K562 (cell line): Measurements from ENCODE around the gene MMP17. TPM values are rescaled to one million over a fixed set of nuclear protein-coding genes. Genes with fewer than 3 reads are reported as not detected.

ENCODE experiments used
- C11orf30 ChIP-seq: fragments of 450-650 bp; IDR thresholded peaks from 2 replicates; pipeline ENCODE4 v1.6.1; 2016; ENCODE audit warnings: low read depth, mild to moderate bottlenecking
- CTBP1 ChIP-seq: fragments of 450-650 bp; IDR thresholded peaks from 2 replicates; pipeline ENCODE4 v1.6.1; 2016; ENCODE audit warnings: borderline replicate concordance
- DACH1 ChIP-seq: fragments of 450-650 bp; IDR thresholded peaks from 2 replicates; pipeline ENCODE4 v1.6.1; 2018; ENCODE audit not compliant: partially characterized antibody
- HDAC1 ChIP-seq, 2 experiments: fragments of 450-650 bp; IDR thresholded peaks; 2 replicates each; pipeline ENCODE4 v1.6.1; 2016 to 2017; ENCODE audit warnings: inconsistent platforms in 1 of 2, mild to moderate bottlenecking in 1 of 2, moderate library complexity in 1 of 2
- JUNB ChIP-seq: fragments of 450-650 bp; formaldehyde crosslinking; conservative IDR thresholded peaks from 2 replicates; pipeline ENCODE4 v1.4.0; 2020; ENCODE audit warnings: mild to moderate bottlenecking
- KDM1A ChIP-seq, 2 experiments: fragments of 450-650 bp; IDR thresholded peaks; 2 replicates each; pipeline ENCODE4 v1.6.1; 2016; ENCODE audit warnings: mild to moderate bottlenecking in 2 of 2
- PHB2 ChIP-seq: fragments of 450-650 bp; IDR thresholded peaks from 2 replicates; pipeline ENCODE4 v1.6.1; 2017; ENCODE audit warnings: low read depth
- RBM15 ChIP-seq: fragments of 200-400 bp; formaldehyde crosslinking; IDR thresholded peaks from 2 replicates; pipeline ENCODE4 v1.6.1; 2018; ENCODE audit warnings: mild to moderate bottlenecking, low read length, moderate library complexity; ENCODE audit not compliant: insufficient read depth
- RCOR1 ChIP-seq, 2 experiments: IDR thresholded peaks; 2 replicates each; pipeline ENCODE4 v1.6.1; 2012; ENCODE audit warnings: low read depth in 2 of 2, low read length in 2 of 2, borderline replicate concordance in 1 of 2, improper control_type of control experiment in 1 of 2
- TAF7 ChIP-seq: fragments of 450-650 bp; IDR thresholded peaks from 2 replicates; pipeline ENCODE4 v1.6.1; 2016; ENCODE audit warnings: missing genetic modification characterization, missing compliant biosample characterization
- TEAD2 ChIP-seq: fragments of 450-650 bp; IDR thresholded peaks from 2 replicates; pipeline ENCODE4 v1.6.1; 2016; ENCODE audit warnings: missing genetic modification characterization, control low read depth, missing compliant biosample characterization
- ZNF174 ChIP-seq: fragments of 250-450 bp; sonication (Bioruptor Pico); IDR thresholded peaks from 2 replicates; pipeline ENCODE4 v1.4.0; 2020; ENCODE audit warnings: mild to moderate bottlenecking
- ZNF253 ChIP-seq: fragments of 250-450 bp; sonication (Bioruptor Pico); conservative IDR thresholded peaks from 2 replicates; pipeline ENCODE4 v1.6.1; 2021; ENCODE audit warnings: mild to moderate bottlenecking
- ZNF311 ChIP-seq: fragments of 250-450 bp; sonication (Bioruptor Pico); IDR thresholded peaks from 2 replicates; pipeline ENCODE4 v1.4.0; 2020; ENCODE audit warnings: mild to moderate bottlenecking, moderate library complexity
- ZNF586 ChIP-seq: fragments of 450-650 bp; formaldehyde crosslinking; conservative IDR thresholded peaks from 2 replicates; pipeline ENCODE4 v1.4.0; 2020; ENCODE audit warnings: mild to moderate bottlenecking, moderate library complexity
- ZNF780A ChIP-seq: fragments of 250-450 bp; sonication (Bioruptor Pico); IDR thresholded peaks from 2 replicates; pipeline ENCODE4 v1.5.0; 2021; ENCODE audit warnings: mild to moderate bottlenecking
- polyA plus RNA-seq, 8 experiments: library from polyadenylated mRNA; depleted of rRNA in 4 of 8; stranded (reverse) in 5 of 8; unstranded in 3 of 8; fragments of >200 nt; fragmentation: Nextera tagmentation in 2 of 8; fragmentation: Illumina TruSeq in 1 of 8; extraction: Ambion mirVana in 2 of 8; extraction: Trizol in 1 of 8; gene quantifications; 2 replicates each; pipeline versions ENCODE4 v1.2.1 to v1.2.3, GENCODE V29; 2011 to 2014; ENCODE audit warnings: inconsistent platforms in 1 of 8, missing spikeins in 1 of 8
- total RNA-seq, 7 experiments: library from RNA; depleted of rRNA in 6 of 7; stranded (reverse); fragments of >200 nt in 6 of 7; fragmentation: Illumina TruSeq in 2 of 7; extraction: Trizol in 2 of 7; gene quantifications; 2 replicates each; pipeline versions ENCODE4 v1.2.1 to v1.2.3, GENCODE V29; 2011 to 2021; ENCODE audit warnings: low replicate concordance in 1 of 7
- TF ChIP-seq, protein P1 (sequence below): fragments of 250-450 bp; sonication (Bioruptor Pico); IDR thresholded peaks from 2 replicates; pipeline ENCODE4 v1.8.0; 2022; ENCODE audit warnings: inconsistent platforms, mild to moderate bottlenecking, moderate library complexity, borderline replicate concordance
- TF ChIP-seq, protein P2 (sequence below): fragments of 250-450 bp; sonication (Bioruptor Pico); IDR thresholded peaks from 2 replicates; pipeline ENCODE4 v1.5.0; 2021
- TF ChIP-seq, protein P3 (sequence below): IDR thresholded peaks from 2 replicates; pipeline ENCODE4 v1.6.1; 2011; ENCODE audit not compliant: insufficient read length; ENCODE audit errors: extremely low read depth
- TF ChIP-seq, protein P4 (sequence below): fragments of 450-650 bp; conservative IDR thresholded peaks from 2 replicates; pipeline ENCODE4 v1.6.1; 2016; ENCODE audit warnings: missing genetic modification characterization, low read depth, mild to moderate bottlenecking, control low read depth, missing compliant biosample characterization
- TF ChIP-seq, protein P5 (sequence below): conservative IDR thresholded peaks from 2 replicates; pipeline ENCODE4 v1.6.1; 2011; ENCODE audit warnings: low read depth, mild to moderate bottlenecking, low read length; ENCODE audit not compliant: control insufficient read depth

The MMP17 gene
- total and polyA plus RNA-seq, 9 of the 15 experiments (the other 6 are each of a cell fraction or from before 2014, with no cell fraction given): 1.1 to 21.2 (median 17.1) TPM; not detected in 2

DNA sequence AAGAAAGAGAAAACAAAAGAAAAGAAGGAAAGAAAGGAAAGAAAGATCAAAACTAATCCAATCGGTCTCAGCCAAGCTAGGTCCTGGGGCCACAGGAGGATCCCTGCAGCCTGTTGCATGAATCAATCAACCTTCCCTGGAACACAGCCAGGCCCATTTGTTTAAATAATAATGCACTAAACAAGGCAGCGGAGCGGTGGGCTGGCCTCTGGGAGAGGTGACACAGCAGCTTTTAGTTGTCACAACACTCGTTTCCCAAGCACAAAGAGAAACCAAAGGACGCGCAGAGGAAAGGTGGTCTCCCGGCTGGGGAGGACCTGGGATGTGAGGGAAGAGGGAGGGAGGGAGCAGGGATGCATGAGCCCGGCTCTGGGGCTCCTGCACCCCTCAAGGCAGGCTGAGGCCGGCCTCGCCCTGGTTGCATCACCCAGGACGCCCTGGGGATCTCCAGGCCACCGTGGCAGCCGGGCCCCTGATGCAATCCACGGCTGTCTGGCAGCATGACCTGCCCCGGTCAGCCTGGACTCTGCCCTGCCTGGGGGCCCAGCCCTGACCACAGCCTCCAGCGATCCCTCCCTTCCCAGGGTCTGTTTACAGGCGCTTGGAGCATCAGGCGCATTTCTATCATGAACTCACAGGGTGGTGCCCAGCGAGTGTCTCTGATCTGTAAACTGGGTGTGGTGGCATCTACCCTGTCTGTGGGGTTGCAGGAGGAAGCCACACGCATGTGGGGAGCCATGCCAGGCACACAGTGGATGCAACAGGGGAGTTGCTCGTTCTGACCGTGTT, 32.5 kb downstream of the MMP17 start (continued):
- TF ChIP-seq TAF7 (tag): peak; percentile 31
- peak; percentile 78 for TF ChIP-seq CTBP1
- TF ChIP-seq HDAC1 (IDR thresholded peaks at IDR 0.05): no peak
- TF ChIP-seq PHB2: no peak
- TF ChIP-seq, protein P1, sequence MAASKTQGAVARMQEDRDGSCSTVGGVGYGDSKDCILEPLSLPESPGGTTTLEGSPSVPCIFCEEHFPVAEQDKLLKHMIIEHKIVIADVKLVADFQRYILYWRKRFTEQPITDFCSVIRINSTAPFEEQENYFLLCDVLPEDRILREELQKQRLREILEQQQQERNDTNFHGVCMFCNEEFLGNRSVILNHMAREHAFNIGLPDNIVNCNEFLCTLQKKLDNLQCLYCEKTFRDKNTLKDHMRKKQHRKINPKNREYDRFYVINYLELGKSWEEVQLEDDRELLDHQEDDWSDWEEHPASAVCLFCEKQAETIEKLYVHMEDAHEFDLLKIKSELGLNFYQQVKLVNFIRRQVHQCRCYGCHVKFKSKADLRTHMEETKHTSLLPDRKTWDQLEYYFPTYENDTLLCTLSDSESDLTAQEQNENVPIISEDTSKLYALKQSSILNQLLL (CRISPR knock-in tag): no peak
- TF ChIP-seq, protein P2, sequence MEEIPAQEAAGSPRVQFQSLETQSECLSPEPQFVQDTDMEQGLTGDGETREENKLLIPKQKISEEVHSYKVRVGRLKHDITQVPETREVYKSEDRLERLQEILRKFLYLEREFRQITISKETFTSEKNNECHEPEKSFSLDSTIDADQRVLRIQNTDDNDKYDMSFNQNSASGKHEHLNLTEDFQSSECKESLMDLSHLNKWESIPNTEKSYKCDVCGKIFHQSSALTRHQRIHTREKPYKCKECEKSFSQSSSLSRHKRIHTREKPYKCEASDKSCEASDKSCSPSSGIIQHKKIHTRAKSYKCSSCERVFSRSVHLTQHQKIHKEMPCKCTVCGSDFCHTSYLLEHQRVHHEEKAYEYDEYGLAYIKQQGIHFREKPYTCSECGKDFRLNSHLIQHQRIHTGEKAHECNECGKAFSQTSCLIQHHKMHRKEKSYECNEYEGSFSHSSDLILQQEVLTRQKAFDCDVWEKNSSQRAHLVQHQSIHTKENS (CRISPR knock-in tag): no peak
- no peak for TF ChIP-seq ZNF174 (CRISPR knock-in tag)
- 0 out of 2 replicates have a peak, but pooled peaks have one; percentile 6 for TF ChIP-seq TEAD2 (tag)
- no peak for TF ChIP-seq KDM1A (IDR thresholded peaks at IDR 0.05)
- TF ChIP-seq ZNF311 (CRISPR knock-in tag): no peak
- TF ChIP-seq ZNF253 (CRISPR knock-in tag): no peak
- no peak for TF ChIP-seq ZNF780A (CRISPR knock-in tag)
- no peak for TF ChIP-seq ZNF586 (CRISPR knock-in tag)
- TF ChIP-seq DACH1: no peak
- no peak for TF ChIP-seq JUNB (CRISPR knock-in tag)
- TF ChIP-seq, protein P3, sequence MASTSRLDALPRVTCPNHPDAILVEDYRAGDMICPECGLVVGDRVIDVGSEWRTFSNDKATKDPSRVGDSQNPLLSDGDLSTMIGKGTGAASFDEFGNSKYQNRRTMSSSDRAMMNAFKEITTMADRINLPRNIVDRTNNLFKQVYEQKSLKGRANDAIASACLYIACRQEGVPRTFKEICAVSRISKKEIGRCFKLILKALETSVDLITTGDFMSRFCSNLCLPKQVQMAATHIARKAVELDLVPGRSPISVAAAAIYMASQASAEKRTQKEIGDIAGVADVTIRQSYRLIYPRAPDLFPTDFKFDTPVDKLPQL: no peak
- no peak for TF ChIP-seq RBM15
- peak in 1 of 2 experiments; percentile 23; a peak in 1 of 4 replicates for TF ChIP-seq RCOR1 (IDR thresholded peaks at IDR 0.05; ENCODE audit: borderline replicate concordance in 1 of 2, low read depth in 2 of 2, low read length in 2 of 2)
- TF ChIP-seq, protein P4, sequence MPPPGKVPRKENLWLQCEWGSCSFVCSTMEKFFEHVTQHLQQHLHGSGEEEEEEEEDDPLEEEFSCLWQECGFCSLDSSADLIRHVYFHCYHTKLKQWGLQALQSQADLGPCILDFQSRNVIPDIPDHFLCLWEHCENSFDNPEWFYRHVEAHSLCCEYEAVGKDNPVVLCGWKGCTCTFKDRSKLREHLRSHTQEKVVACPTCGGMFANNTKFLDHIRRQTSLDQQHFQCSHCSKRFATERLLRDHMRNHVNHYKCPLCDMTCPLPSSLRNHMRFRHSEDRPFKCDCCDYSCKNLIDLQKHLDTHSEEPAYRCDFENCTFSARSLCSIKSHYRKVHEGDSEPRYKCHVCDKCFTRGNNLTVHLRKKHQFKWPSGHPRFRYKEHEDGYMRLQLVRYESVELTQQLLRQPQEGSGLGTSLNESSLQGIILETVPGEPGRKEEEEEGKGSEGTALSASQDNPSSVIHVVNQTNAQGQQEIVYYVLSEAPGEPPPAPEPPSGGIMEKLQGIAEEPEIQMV (tag): no peak; the same call in 1 of the 2 replicates
- peak; percentile 96 for TF ChIP-seq C11orf30
- TF ChIP-seq, protein P5, sequence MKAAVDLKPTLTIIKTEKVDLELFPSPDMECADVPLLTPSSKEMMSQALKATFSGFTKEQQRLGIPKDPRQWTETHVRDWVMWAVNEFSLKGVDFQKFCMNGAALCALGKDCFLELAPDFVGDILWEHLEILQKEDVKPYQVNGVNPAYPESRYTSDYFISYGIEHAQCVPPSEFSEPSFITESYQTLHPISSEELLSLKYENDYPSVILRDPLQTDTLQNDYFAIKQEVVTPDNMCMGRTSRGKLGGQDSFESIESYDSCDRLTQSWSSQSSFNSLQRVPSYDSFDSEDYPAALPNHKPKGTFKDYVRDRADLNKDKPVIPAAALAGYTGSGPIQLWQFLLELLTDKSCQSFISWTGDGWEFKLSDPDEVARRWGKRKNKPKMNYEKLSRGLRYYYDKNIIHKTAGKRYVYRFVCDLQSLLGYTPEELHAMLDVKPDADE: no peak
